ENCODE data around the gene CDC7.

Gene CDC7

DNA sequence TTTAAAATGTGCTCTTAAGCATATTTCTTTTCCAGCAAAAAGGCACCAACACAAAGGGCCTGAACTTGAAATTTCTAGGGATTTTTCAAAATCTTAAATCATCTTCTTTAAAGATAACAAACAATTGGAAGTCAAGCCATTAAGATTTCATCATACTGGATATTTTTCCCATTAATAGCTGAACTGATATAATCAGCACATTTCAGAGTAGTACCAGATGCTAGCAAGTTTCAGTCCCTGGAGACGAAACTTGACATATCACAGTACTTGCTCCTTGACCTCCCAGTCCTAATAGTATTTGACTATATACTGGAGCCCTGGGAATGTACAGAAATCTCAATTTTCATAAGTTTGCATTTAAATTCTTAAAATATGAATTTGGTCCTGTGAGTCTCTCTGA is 10.2 kb upstream of the CDC7 start:
- ChIA-PET POLR2A (no interaction called here), CTCF (no interaction called here)
- no peak for DNase-seq (ENCODE audit: extremely low spot score)
- TF ChIP-seq FOXM1 (IDR thresholded peaks at IDR 0.05; ENCODE audit: borderline replicate concordance): no peak
- TF ChIP-seq FOXA1 (IDR thresholded peaks at IDR 0.05): no peak
- no peak for TF ChIP-seq ZNF384 (IDR thresholded peaks at IDR 0.05)
- TF ChIP-seq NFRKB (IDR thresholded peaks at IDR 0.05): no peak
- TF ChIP-seq SP1 (IDR thresholded peaks at IDR 0.05): no peak
- no peak for TF ChIP-seq SUZ12 (IDR thresholded peaks at IDR 0.05)
- TF ChIP-seq TARDBP (IDR thresholded peaks at IDR 0.05): no peak
- TF ChIP-seq ELF4 (IDR thresholded peaks at IDR 0.05): no peak
- no peak for TF ChIP-seq CTBP1 (IDR thresholded peaks at IDR 0.05; ENCODE audit: borderline replicate concordance)
- TF ChIP-seq LEF1 (IDR thresholded peaks at IDR 0.05; ENCODE audit: borderline replicate concordance): no peak
- no peak for TF ChIP-seq BHLHE40 (IDR thresholded peaks at IDR 0.05; ENCODE audit: borderline replicate concordance)

- DNase-seq (ENCODE audit: extremely low spot score): no peak
- ChIA-PET POLR2A (no interaction called here), CTCF (no interaction called here)
- TF ChIP-seq FOXA1 (IDR thresholded peaks at IDR 0.05): no peak
- TF ChIP-seq CTBP1 (IDR thresholded peaks at IDR 0.05; ENCODE audit: borderline replicate concordance): no peak
- TF ChIP-seq L3MBTL2 (conservative IDR thresholded peaks at IDR 0.05): no peak
- no peak for TF ChIP-seq HDGF (IDR thresholded peaks at IDR 0.05; ENCODE audit: borderline replicate concordance)
- TF ChIP-seq LEF1 (IDR thresholded peaks at IDR 0.05; ENCODE audit: borderline replicate concordance): no peak
- no peak for TF ChIP-seq FOXK2 (IDR thresholded peaks at IDR 0.05)
- no peak for TF ChIP-seq SP1 (IDR thresholded peaks at IDR 0.05)
- no peak for TF ChIP-seq ELF4 (IDR thresholded peaks at IDR 0.05)
- no peak for TF ChIP-seq TARDBP (IDR thresholded peaks at IDR 0.05)
- TF ChIP-seq, protein P1, sequence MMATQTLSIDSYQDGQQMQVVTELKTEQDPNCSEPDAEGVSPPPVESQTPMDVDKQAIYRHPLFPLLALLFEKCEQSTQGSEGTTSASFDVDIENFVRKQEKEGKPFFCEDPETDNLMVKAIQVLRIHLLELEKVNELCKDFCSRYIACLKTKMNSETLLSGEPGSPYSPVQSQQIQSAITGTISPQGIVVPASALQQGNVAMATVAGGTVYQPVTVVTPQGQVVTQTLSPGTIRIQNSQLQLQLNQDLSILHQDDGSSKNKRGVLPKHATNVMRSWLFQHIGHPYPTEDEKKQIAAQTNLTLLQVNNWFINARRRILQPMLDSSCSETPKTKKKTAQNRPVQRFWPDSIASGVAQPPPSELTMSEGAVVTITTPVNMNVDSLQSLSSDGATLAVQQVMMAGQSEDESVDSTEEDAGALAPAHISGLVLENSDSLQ (IDR thresholded peaks at IDR 0.05): no peak
- no peak for TF ChIP-seq FOXM1 (IDR thresholded peaks at IDR 0.05; ENCODE audit: borderline replicate concordance)
Measured at GRCh38 chr1:91498035-91498434, 2.6 kb upstream of the CDC7 start.

DNA sequence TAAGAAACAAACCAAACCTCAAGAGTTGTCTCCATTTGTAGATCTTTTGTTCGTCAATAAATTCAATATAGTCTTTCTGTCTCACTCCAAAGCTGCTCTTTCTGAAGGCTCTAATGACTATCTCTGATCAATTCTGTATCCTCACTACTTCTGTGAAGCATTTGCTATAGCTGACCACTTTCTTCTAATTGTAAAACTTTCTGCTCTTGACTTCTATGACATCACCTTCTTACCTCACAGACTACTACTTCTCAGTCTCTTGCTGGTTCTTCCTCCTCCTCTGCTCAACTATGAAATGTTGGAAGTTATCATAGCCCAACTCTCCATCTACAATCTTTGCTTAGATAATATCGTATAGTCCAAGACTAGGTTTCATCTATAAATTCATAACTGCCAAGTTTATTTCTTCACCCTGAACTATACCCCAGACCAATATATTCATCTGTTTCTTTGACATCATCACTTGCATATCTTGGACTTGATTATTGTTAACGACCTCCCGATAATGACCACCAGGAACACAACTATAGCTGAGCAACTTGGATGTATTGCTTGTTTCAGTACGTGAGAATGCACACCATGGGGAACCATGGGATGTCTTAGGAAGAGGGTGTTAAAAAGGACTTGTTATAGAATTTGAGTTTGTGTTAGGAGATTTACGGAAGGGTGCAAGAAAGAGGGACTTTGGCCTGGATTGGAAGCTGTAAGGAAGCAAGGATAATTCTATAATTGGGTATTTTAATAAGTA is 2.0 kb upstream of the CDC7 start:
- ChIA-PET CTCF (no interaction called here), POLR2A (interaction anchor here (3.4 kb wide), 1 partner anchor 93 kb away, joined by 33 read pairs; the partner anchor contains the start of gene HFM1)
- no peak for DNase-seq (ENCODE audit: extremely low spot score)
- no peak for TF ChIP-seq ARNT (IDR thresholded peaks at IDR 0.05)
- no peak for TF ChIP-seq NFRKB (IDR thresholded peaks at IDR 0.05)
- TF ChIP-seq SP1 (IDR thresholded peaks at IDR 0.05): no peak
- no peak for TF ChIP-seq LEF1 (IDR thresholded peaks at IDR 0.05; ENCODE audit: borderline replicate concordance)
- TF ChIP-seq SUZ12 (IDR thresholded peaks at IDR 0.05): no peak
- TF ChIP-seq HDGF (IDR thresholded peaks at IDR 0.05; ENCODE audit: borderline replicate concordance): no peak

GRCh38 chr1:91499346-91499745 is 1.3 kb upstream of the CDC7 start:
- CTCF ChIA-PET: interaction anchor here (0.6 kb wide), 2 partner anchors 95 to 229 kb away, joined by 3 read pairs; partner anchors contain the start of gene HFM1
- DNase-seq (ENCODE audit: extremely low spot score): no peak
- TF ChIP-seq SUZ12 (IDR thresholded peaks at IDR 0.05): no peak
- TF ChIP-seq CTBP1 (IDR thresholded peaks at IDR 0.05; ENCODE audit: borderline replicate concordance): no peak
- no peak for TF ChIP-seq HDGF (IDR thresholded peaks at IDR 0.05; ENCODE audit: borderline replicate concordance)
- no peak for TF ChIP-seq SP1 (IDR thresholded peaks at IDR 0.05)
- no peak for TF ChIP-seq L3MBTL2 (conservative IDR thresholded peaks at IDR 0.05)
- TF ChIP-seq TARDBP (IDR thresholded peaks at IDR 0.05): no peak
- no peak for TF ChIP-seq ELF4 (IDR thresholded peaks at IDR 0.05)
- TF ChIP-seq ZNF384 (IDR thresholded peaks at IDR 0.05): no peak
- TF ChIP-seq LEF1 (IDR thresholded peaks at IDR 0.05; ENCODE audit: borderline replicate concordance): no peak
- no peak for TF ChIP-seq FOXK2 (IDR thresholded peaks at IDR 0.05)
- no peak for TF ChIP-seq BHLHE40 (IDR thresholded peaks at IDR 0.05; ENCODE audit: borderline replicate concordance)
- TF ChIP-seq, protein P1 (IDR thresholded peaks at IDR 0.05): no peak
- TF ChIP-seq FOXM1 (IDR thresholded peaks at IDR 0.05; ENCODE audit: borderline replicate concordance): no peak
- TF ChIP-seq ARNT (IDR thresholded peaks at IDR 0.05): no peak
- TF ChIP-seq NFRKB (IDR thresholded peaks at IDR 0.05): no peak
- POLR2A ChIA-PET: interaction anchor here (1.6 to 3.4 kb wide), 4 partner anchors 8 to 292 kb away, joined by 5 to 33 read pairs (median 6); partner anchors contain the start of gene HFM1

- DNase-seq (ENCODE audit: extremely low spot score): no peak
- POLR2A ChIA-PET: interaction anchor here (0.6 to 3.4 kb wide), 16 partner anchors 8 to 562 kb away, joined by 3 to 33 read pairs (median 4); partner anchors contain the start of gene HFM1
- no peak for TF ChIP-seq L3MBTL2 (conservative IDR thresholded peaks at IDR 0.05)
- TF ChIP-seq FOXM1 (IDR thresholded peaks at IDR 0.05; ENCODE audit: borderline replicate concordance): no peak
- no peak for TF ChIP-seq BHLHE40 (IDR thresholded peaks at IDR 0.05; ENCODE audit: borderline replicate concordance)
- TF ChIP-seq SP1 (IDR thresholded peaks at IDR 0.05): no peak
- TF ChIP-seq LEF1 (IDR thresholded peaks at IDR 0.05; ENCODE audit: borderline replicate concordance): no peak
- TF ChIP-seq FOXA1 (IDR thresholded peaks at IDR 0.05): no peak
- TF ChIP-seq, protein P1 (IDR thresholded peaks at IDR 0.05): no peak
- TF ChIP-seq ARNT (IDR thresholded peaks at IDR 0.05): no peak
- TF ChIP-seq CTBP1 (IDR thresholded peaks at IDR 0.05; ENCODE audit: borderline replicate concordance): no peak
- TF ChIP-seq TARDBP (IDR thresholded peaks at IDR 0.05): no peak
- TF ChIP-seq FOXK2 (IDR thresholded peaks at IDR 0.05): no peak
- TF ChIP-seq NFRKB (IDR thresholded peaks at IDR 0.05): no peak
- TF ChIP-seq ZNF384 (IDR thresholded peaks at IDR 0.05): no peak
- no peak for TF ChIP-seq SUZ12 (IDR thresholded peaks at IDR 0.05)
- TF ChIP-seq ELF4 (IDR thresholded peaks at IDR 0.05): no peak
- CTCF ChIA-PET: interaction anchor here (0.5 to 0.6 kb wide), 5 partner anchors 96 to 1528 kb away, joined by 3 to 5 read pairs (median 3); partner anchors contain the start of gene HFM1
Measured at GRCh38 chr1:91499904-91500755, 521 bp upstream of the CDC7 start.
